Left lung (tissue), 10 donors: ENCODE results near the gene SEPTIN6. TPM values are rescaled to one million over a fixed set of nuclear protein-coding genes. Genes with fewer than 3 reads are reported as not detected.

Source experiments
- ATAC-seq: fragments of 200-7000 bp; cut with Tn5 transposase; one replicate; pipeline ENCODE4 v1.9.1; 2020; ENCODE audit warnings: moderate library complexity
- DNase-seq, 4 donors: peaks; one replicate each; pipeline ENCODE4 v3.0.0-alpha.2; 2013 to 2020
- H3K27ac ChIP-seq, 2 donors: fragments of 200-600 bp; sonication (generic) in 1 of 2; one replicate each; pipeline versions ENCODE4 v1.5.0 to v1.8.0; 2020 to 2021
- H3K27me3 ChIP-seq, 2 donors: fragments of 200-600 bp; sonication (generic) in 1 of 2; one replicate each; pipeline versions ENCODE4 v1.5.0 to v1.8.0; 2020 to 2021
- H3K36me3 ChIP-seq, 2 donors: fragments of 200-600 bp; sonication (generic) in 1 of 2; one replicate each; pipeline versions ENCODE4 v1.5.0 to v1.8.0; 2020 to 2021
- H3K4me1 ChIP-seq, 2 donors: fragments of 200-600 bp; one replicate each; pipeline ENCODE4 v1.8.0; 2021
- H3K4me3 ChIP-seq, 2 donors: fragments of 200-600 bp; sonication (generic) in 1 of 2; one replicate each; pipeline versions ENCODE4 v1.5.0 to v1.8.0; 2020 to 2021; ENCODE audit warnings: mild to moderate bottlenecking in 1 of 2
- H3K9me3 ChIP-seq, 2 donors: fragments of 200-600 bp; sonication (generic) in 1 of 2; one replicate each; pipeline versions ENCODE4 v1.5.0 to v1.8.0; 2020 to 2021
- intact Hi-C, 2 donors: fragments of 100-400 bp; cut with DNase I; formaldehyde crosslinking; loops; one replicate each; pipeline versions ENCODE4 v1.11.2 to v1.14.2; 2022
- polyA plus RNA-seq, 6 donors: library from polyadenylated mRNA; unstranded; fragments of 120-200 nt; gene quantifications; one replicate each; pipeline ENCODE4 v1.2.1, GENCODE V29; 2013; ENCODE audit not compliant: insufficient read length in 6 of 6
- total RNA-seq, 2 donors: library from RNA; stranded (reverse); fragmentation: NEBNext Ultra II Directional; extraction: Animal tissue kit (Norgen Biotek cat#: 25700); gene quantifications; one replicate each; pipeline ENCODE4 v1.2.1, GENCODE V29; 2021
- TF ChIP-seq, protein P1 (sequence below), 2 donors: fragments of 200-600 bp; sonication (generic) in 1 of 2; IDR thresholded peaks; one replicate each; pipeline versions ENCODE4 v1.5.0 to v1.8.0; 2021; ENCODE audit warnings: antibody characterized with exemption in 2 of 2
- donor health status: DM: no; HTN: yes; CAD: no.
- donor health status: DM: no; HTN: no; CAD: no.

SEPTIN6 gene
- total and polyA plus RNA-seq, 8 donors: 19.1 to 43.1 (median 33.6) TPM

DNA sequence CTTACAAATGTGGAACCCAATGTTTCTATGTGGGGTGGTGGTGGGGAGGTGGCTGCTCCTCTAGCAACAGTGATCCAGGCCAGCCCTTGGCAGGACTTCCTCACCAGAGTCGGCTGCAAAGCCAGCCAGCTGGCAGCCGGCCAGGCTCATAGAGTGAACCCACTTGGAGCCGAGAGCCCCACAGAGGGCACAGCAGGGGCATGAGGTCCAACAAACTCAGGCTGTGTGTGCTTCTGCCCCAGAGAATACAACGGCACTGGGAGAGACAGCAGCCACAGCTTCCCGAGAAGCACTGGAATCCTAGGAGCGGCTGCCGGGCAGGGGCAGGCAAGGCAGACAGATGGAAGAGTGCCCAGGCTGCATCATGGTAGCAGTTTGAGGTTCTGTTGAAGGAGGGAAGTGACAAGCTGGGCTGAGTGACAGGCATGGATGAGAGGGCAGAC, 42.0 kb upstream of the SEPTIN6 start:
- H3K36me3 ChIP-seq: no peaks in the 10 kb centered on the region
- no peaks in the 10 kb centered on the region for H3K27me3 ChIP-seq
- TF ChIP-seq, protein P1, sequence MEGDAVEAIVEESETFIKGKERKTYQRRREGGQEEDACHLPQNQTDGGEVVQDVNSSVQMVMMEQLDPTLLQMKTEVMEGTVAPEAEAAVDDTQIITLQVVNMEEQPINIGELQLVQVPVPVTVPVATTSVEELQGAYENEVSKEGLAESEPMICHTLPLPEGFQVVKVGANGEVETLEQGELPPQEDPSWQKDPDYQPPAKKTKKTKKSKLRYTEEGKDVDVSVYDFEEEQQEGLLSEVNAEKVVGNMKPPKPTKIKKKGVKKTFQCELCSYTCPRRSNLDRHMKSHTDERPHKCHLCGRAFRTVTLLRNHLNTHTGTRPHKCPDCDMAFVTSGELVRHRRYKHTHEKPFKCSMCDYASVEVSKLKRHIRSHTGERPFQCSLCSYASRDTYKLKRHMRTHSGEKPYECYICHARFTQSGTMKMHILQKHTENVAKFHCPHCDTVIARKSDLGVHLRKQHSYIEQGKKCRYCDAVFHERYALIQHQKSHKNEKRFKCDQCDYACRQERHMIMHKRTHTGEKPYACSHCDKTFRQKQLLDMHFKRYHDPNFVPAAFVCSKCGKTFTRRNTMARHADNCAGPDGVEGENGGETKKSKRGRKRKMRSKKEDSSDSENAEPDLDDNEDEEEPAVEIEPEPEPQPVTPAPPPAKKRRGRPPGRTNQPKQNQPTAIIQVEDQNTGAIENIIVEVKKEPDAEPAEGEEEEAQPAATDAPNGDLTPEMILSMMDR (IDR thresholded peaks at IDR 0.05): no peak
- H3K9me3 ChIP-seq: no peaks in the 10 kb centered on the region
- no peak overlapping the region for H3K27ac ChIP-seq
- intact Hi-C loops: no loop called here
- DNase-seq: peak in 2 of 4 donors; percentile 47 to 82
- peaks cover 0 to 8% of the 10 kb centered on the region in 2 donors for H3K4me1 ChIP-seq
- H3K4me3 ChIP-seq: no peak overlapping the region
- peak; percentile 49 for ATAC-seq

DNA sequence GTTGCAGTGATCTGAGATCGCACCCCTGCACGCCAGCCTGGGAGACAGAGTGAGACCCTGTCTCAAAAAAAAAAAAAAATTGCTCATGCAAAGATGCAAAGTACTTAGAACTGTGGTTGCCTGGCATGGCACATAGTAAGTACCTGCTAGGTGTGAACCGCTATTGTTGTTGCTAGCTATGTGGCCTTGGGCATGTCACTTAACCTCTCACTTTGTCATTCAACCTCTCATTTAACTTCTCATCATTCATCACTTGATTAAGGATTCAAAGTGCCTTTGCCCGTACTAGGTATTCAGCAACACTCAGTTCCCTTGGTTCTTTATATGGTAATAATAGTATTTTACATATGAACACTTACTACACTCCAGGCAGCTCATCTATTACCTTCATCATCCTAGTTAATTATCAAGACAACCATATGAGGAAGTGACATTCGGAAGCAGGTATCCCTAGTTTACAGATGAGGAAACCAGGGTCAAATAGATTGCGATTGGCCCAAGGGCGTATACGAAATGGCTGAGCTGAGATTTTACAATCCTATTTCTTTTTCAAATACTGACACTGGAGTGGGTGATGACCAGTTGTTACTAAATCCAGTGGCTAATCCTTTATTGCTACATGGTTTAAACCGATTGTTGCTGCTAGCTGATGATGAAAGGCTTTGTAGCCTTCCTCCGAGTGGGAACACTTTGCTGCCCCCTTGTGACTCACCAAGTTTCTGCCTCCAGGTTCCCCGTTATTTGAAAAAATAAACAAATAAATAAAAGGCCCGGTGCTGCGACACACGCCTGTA, 36.6 kb upstream of the SEPTIN6 start:
- peak in 3 of 4 donors; percentile 22 to 58 (median 43) for DNase-seq
- Histone ChIP-seq H3K27me3 (no peaks in the 10 kb centered on the region), H3K36me3 (no peaks in the 10 kb centered on the region), H3K27ac (no peak overlapping the region), H3K4me1 (peaks cover 0 to 1% of the 10 kb centered on the region in 2 donors), H3K9me3 (no peaks in the 10 kb centered on the region), H3K4me3 (no peak overlapping the region)
- intact Hi-C loops: no loop called here
- TF ChIP-seq, protein P1 (IDR thresholded peaks at IDR 0.05): peak; percentile 47 to 54
- peak; percentile 71 for ATAC-seq

DNA sequence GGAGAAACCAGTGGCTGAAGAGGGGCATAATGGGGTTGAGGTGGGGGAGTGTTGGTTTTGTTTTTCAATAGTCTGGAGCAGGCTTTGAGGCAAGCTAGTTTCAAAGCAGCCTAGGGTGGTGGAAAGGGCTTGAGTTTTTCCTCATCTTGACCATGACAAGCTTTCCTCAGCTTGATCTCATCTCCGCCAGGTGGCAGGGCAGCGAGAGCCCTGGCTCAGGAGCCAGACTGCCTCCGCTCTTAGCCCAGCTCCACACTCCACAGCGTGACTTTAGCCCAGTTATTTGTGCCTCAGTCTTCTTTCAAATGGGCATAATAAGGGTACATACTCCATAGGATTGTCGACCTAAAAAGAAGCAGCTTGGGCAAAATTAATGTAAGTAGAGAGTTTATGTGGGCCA, 35.5 kb upstream of the SEPTIN6 start:
- DNase-seq (no peak), ATAC-seq (no peak)
- TF ChIP-seq, protein P1 (IDR thresholded peaks at IDR 0.05): no peak
- no peaks in the 10 kb centered on the region for H3K9me3 ChIP-seq
- H3K27me3 ChIP-seq: no peaks in the 10 kb centered on the region
- no peak overlapping the region for H3K4me3 ChIP-seq
- no peaks in the 10 kb centered on the region for H3K36me3 ChIP-seq
- no peak overlapping the region for H3K27ac ChIP-seq
- intact Hi-C loops: no loop called here
- no peaks in the 10 kb centered on the region for H3K4me1 ChIP-seq

DNA sequence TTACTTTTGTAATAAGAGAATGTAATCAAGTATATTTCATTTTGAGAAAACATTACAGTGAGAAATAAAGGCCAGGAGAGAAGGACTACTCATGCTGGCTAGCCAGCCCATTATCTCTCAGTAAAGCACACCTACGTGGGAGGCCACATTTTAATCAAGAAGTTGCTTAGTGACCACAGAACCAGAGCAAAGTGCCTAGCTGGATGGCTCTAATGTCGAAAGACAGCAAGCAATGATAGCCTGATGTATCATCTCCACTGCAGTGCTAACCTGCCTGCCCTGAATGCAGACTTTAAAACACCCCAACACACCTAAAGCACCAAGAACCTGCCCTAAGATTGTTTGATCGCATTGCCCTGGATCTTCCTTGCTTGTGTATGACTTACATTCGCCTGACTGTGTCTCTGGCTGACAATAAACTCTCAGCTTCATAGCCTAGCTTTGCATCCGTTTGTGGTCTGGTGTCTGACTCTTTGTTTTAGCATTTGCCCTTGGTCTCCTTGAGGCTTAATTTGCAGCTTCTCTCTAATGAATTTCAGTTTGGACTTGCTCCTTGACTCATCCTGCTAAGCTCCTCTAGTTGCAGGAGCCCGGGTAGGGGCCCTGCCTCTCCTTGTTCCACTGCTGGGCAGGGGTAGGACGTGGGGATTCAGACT, 34.1 kb upstream of the SEPTIN6 start:
- ATAC-seq (no peak), DNase-seq (no peak)
- no peak overlapping the region for H3K27ac ChIP-seq
- TF ChIP-seq, protein P1 (IDR thresholded peaks at IDR 0.05): no peak
- H3K4me3 ChIP-seq: no peak overlapping the region
- no peaks in the 10 kb centered on the region for H3K9me3 ChIP-seq
- intact Hi-C loops: no loop called here
- no peaks in the 10 kb centered on the region for H3K4me1 ChIP-seq
- no peaks in the 10 kb centered on the region for H3K36me3 ChIP-seq
- H3K27me3 ChIP-seq: no peaks in the 10 kb centered on the region

DNA sequence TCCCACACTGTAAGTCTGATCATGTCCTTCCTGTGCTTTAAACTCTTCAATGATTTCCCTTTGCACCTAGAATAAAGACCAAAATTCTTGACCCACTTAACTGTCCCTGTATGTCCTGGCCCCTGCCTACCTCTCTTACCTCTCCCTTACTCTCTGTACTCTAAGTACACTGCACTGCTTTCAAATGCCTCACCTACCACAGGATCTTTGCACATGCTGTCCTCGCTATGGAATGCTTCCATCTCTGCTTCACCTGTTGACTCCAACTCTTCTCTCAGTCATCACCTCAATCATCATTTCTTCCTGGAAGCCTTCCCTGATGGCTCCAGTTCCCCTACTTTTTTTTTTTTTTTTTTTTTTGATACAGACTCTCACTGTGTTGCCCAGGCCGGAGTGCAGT, 29.0 kb upstream of the SEPTIN6 start:
- no peak for DNase-seq
- H3K4me3 ChIP-seq: no peak overlapping the region
- intact Hi-C loops: no loop called here
- no peak for ATAC-seq
- TF ChIP-seq, protein P1 (IDR thresholded peaks at IDR 0.05): no peak
- H3K36me3 ChIP-seq: no peaks in the 10 kb centered on the region
- no peaks in the 10 kb centered on the region for H3K27me3 ChIP-seq
- H3K27ac ChIP-seq: no peak overlapping the region
- H3K4me1 ChIP-seq: no peaks in the 10 kb centered on the region
- H3K9me3 ChIP-seq: no peaks in the 10 kb centered on the region
